Uterus (tissue), 2 donors: Measurements from ENCODE around the gene SGF29.

Experiments
- POLR2A ChIP-seq, 2 donors: fragments of 450-650 bp; IDR thresholded peaks; one replicate each; pipeline ENCODE4 v1.6.1; 2016; ENCODE audit warnings: antibody characterized with exemption in 2 of 2, mild to moderate bottlenecking in 1 of 2, moderate library complexity in 1 of 2
- TF ChIP-seq, protein P1 (sequence below), 4 experiments: fragments of 200-600 bp in 2 of 4; fragments of 450-650 bp in 2 of 4; sonication (generic) in 2 of 4; IDR thresholded peaks; one replicate each; pipeline ENCODE4 v1.5.1; 2016 to 2019; ENCODE audit warnings: antibody characterized with exemption in 4 of 4, mild to moderate bottlenecking in 2 of 4, moderate library complexity in 1 of 4

GRCh38 chr16:28532940-28533647 is 20.6 kb upstream of the SGF29 start:
- TF ChIP-seq, protein P1, sequence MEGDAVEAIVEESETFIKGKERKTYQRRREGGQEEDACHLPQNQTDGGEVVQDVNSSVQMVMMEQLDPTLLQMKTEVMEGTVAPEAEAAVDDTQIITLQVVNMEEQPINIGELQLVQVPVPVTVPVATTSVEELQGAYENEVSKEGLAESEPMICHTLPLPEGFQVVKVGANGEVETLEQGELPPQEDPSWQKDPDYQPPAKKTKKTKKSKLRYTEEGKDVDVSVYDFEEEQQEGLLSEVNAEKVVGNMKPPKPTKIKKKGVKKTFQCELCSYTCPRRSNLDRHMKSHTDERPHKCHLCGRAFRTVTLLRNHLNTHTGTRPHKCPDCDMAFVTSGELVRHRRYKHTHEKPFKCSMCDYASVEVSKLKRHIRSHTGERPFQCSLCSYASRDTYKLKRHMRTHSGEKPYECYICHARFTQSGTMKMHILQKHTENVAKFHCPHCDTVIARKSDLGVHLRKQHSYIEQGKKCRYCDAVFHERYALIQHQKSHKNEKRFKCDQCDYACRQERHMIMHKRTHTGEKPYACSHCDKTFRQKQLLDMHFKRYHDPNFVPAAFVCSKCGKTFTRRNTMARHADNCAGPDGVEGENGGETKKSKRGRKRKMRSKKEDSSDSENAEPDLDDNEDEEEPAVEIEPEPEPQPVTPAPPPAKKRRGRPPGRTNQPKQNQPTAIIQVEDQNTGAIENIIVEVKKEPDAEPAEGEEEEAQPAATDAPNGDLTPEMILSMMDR (IDR thresholded peaks at IDR 0.05): no peak
- no peak for TF ChIP-seq POLR2A (IDR thresholded peaks at IDR 0.05)
